H9 (cell line): ENCODE measurements around the gene PUS10. TPM values are rescaled to one million over a fixed set of nuclear protein-coding genes. Genes with fewer than 3 reads are reported as not detected.

Source experiments
- DNase-seq: peaks from one replicate; pipeline ENCODE4 v3.0.0-alpha.2; 2017
- H2AFZ ChIP-seq: one replicate; pipeline ENCODE4 v1.6.1; 2013; ENCODE audit warnings: mild to moderate bottlenecking, low read length, control low read depth, moderate library complexity
- H2AK5ac ChIP-seq: 2 replicates; pipeline ENCODE4 v1.6.1; 2013; ENCODE audit warnings: low read length, control low read depth, mixed read lengths; ENCODE audit not compliant: insufficient read length
- H2BK120ac ChIP-seq: one replicate; pipeline ENCODE4 v1.6.1; 2013; ENCODE audit warnings: low read depth, mild to moderate bottlenecking, low read length, control low read depth, inconsistent platforms; ENCODE audit not compliant: poor library complexity, severe bottlenecking
- H2BK12ac ChIP-seq: 2 replicates; pipeline ENCODE4 v1.6.1; 2013; ENCODE audit warnings: low read length, control low read depth, mixed read lengths, low read depth; ENCODE audit not compliant: insufficient read length
- H2BK15ac ChIP-seq: 2 replicates; pipeline ENCODE4 v1.6.1; 2013; ENCODE audit warnings: low read depth, low read length, control low read depth
- H2BK20ac ChIP-seq: one replicate; pipeline ENCODE4 v1.6.1; 2013; ENCODE audit warnings: low read depth, mild to moderate bottlenecking, low read length, control low read depth, inconsistent platforms; ENCODE audit not compliant: poor library complexity, severe bottlenecking
- H2BK5ac ChIP-seq: 2 replicates; pipeline ENCODE4 v1.6.1; 2013; ENCODE audit warnings: low read length, control low read depth, mixed read lengths; ENCODE audit not compliant: insufficient read length
- H3K14ac ChIP-seq: 2 replicates; pipeline ENCODE4 v1.6.1; 2013; ENCODE audit warnings: low read length, control low read depth; ENCODE audit not compliant: insufficient read depth
- H3K18ac ChIP-seq: 2 replicates; pipeline ENCODE4 v1.6.1; 2013; ENCODE audit warnings: low read depth, mild to moderate bottlenecking, mixed read lengths, low read length, control low read depth; ENCODE audit not compliant: insufficient read length
- H3K23ac ChIP-seq: 2 replicates; pipeline ENCODE4 v1.6.1; 2013; ENCODE audit warnings: low read length, control low read depth, mixed read lengths, low read depth; ENCODE audit not compliant: insufficient read length
- H3K23me2 ChIP-seq: 2 replicates; pipeline ENCODE4 v1.6.1; 2013; ENCODE audit warnings: low read depth, mild to moderate bottlenecking, mixed read lengths, low read length, control low read depth; ENCODE audit not compliant: insufficient read length, poor library complexity, severe bottlenecking
- H3K27ac ChIP-seq: 2 replicates; pipeline ENCODE4 v1.5.1; 2013; ENCODE audit warnings: low read length, control low read depth, mixed read lengths, low read depth; ENCODE audit not compliant: insufficient read length
- H3K27me3 ChIP-seq: 2 replicates; pipeline ENCODE4 v1.6.1; 2013; ENCODE audit warnings: low read length, control low read depth, inconsistent platforms; ENCODE audit not compliant: insufficient read depth
- H3K4ac ChIP-seq: 2 replicates; pipeline ENCODE4 v1.6.1; 2013; ENCODE audit warnings: low read depth, mild to moderate bottlenecking, control low read depth, inconsistent platforms, low read length, moderate library complexity
- H3K4me1 ChIP-seq: 2 replicates; pipeline ENCODE4 v1.6.1; 2013; ENCODE audit warnings: low read length, control low read depth, inconsistent platforms; ENCODE audit not compliant: insufficient read depth
- H3K4me2 ChIP-seq: 2 replicates; pipeline ENCODE4 v1.6.1; 2013; ENCODE audit warnings: low read length, control low read depth, mixed read lengths; ENCODE audit not compliant: insufficient read length, insufficient read depth
- H3K56ac ChIP-seq: 2 replicates; pipeline ENCODE4 v1.6.1; 2013; ENCODE audit warnings: low read depth, mild to moderate bottlenecking, mixed read lengths, low read length, control low read depth; ENCODE audit not compliant: insufficient read length
- H3K79me1 ChIP-seq: 2 replicates; pipeline ENCODE4 v1.6.1; 2013; ENCODE audit warnings: low read depth, mild to moderate bottlenecking, moderate library complexity, low read length, control low read depth, inconsistent platforms; ENCODE audit not compliant: insufficient read depth, poor library complexity, severe bottlenecking
- H3K79me2 ChIP-seq: 2 replicates; pipeline ENCODE4 v1.6.1; 2013; ENCODE audit warnings: low read length, control low read depth, inconsistent platforms; ENCODE audit not compliant: insufficient read depth
- H3K9ac ChIP-seq: 2 replicates; pipeline ENCODE4 v1.6.1; 2013; ENCODE audit warnings: low read length, control low read depth, mixed read lengths; ENCODE audit not compliant: insufficient read length; ENCODE audit errors: extremely low read depth
- H3K9me3 ChIP-seq: one replicate; pipeline ENCODE4 v1.6.1; 2013; ENCODE audit warnings: low read depth, low read length, inconsistent platforms; ENCODE audit not compliant: control insufficient read depth
- H3T11ph ChIP-seq: one replicate; pipeline ENCODE4 v1.6.1; 2013; ENCODE audit warnings: mild to moderate bottlenecking, low read length, control low read depth, inconsistent platforms
- H4K20me1 ChIP-seq: one replicate; pipeline ENCODE4 v1.6.1; 2013; ENCODE audit not compliant: control insufficient read depth, insufficient read length, insufficient read depth
- H4K5ac ChIP-seq: 2 replicates; pipeline ENCODE4 v1.6.1; 2013; ENCODE audit warnings: low read depth, mild to moderate bottlenecking, mixed read lengths, low read length, control low read depth; ENCODE audit not compliant: insufficient read length
- H4K8ac ChIP-seq: replicated peaks from 2 replicates; pipeline ENCODE4 v1.6.1; 2013; ENCODE audit warnings: low read length, control low read depth, mixed read lengths, low read depth; ENCODE audit not compliant: insufficient read length
- H4K91ac ChIP-seq: 2 replicates; pipeline ENCODE4 v1.6.1; 2013; ENCODE audit warnings: low read depth, mild to moderate bottlenecking, moderate library complexity, mixed read lengths, low read length, control low read depth; ENCODE audit not compliant: insufficient read length
- H3K27ac Mint-ChIP-seq, 3 experiments: 2 replicates in 2 of 3; 3 replicates in 1 of 3; pipeline ENCODE4 v1.8.0; 2020 to 2021; ENCODE audit warnings: mixed read lengths in 3 of 3, mild to moderate bottlenecking in 1 of 3, moderate library complexity in 1 of 3
- H3K27me3 Mint-ChIP-seq: 2 replicates; pipeline ENCODE4 v1.8.0; 2021; ENCODE audit warnings: low read depth, mild to moderate bottlenecking, moderate library complexity, mixed read lengths
- H3K36me3 Mint-ChIP-seq, 3 experiments: 2 replicates in 2 of 3; 3 replicates in 1 of 3; pipeline ENCODE4 v1.8.0; 2020 to 2021; ENCODE audit warnings: low read depth in 3 of 3, mixed read lengths in 3 of 3; ENCODE audit not compliant: insufficient read depth in 1 of 3
- H3K4me1 Mint-ChIP-seq, 2 experiments: 2 replicates each; pipeline ENCODE4 v1.8.0; 2020; ENCODE audit warnings: mixed read lengths in 2 of 2
- H3K4me3 Mint-ChIP-seq, 2 experiments: 2 replicates in 1 of 2; 3 replicates in 1 of 2; pipeline ENCODE4 v1.8.0; 2020 to 2021; ENCODE audit warnings: mild to moderate bottlenecking in 2 of 2, mixed read lengths in 2 of 2, moderate library complexity in 1 of 2
- H3K9me3 Mint-ChIP-seq, 2 experiments: 2 replicates in 1 of 2; 3 replicates in 1 of 2; pipeline ENCODE4 v1.8.0; 2020; ENCODE audit warnings: mild to moderate bottlenecking in 2 of 2, mixed read lengths in 2 of 2, moderate library complexity in 1 of 2
- CTCF ChIP-seq: fragments of 200-600 bp; sonication (generic); conservative IDR thresholded peaks from 3 replicates; pipeline ENCODE4 v1.8.0; 2021; ENCODE audit warnings: antibody characterized with exemption, mild to moderate bottlenecking
- WGBS: extraction: QIAGEN DNeasy Blood & Tissue Kit; methylation state at CpG from one replicate; pipeline ENCODE4 v1.1.7; 2013; ENCODE audit warnings: missing lambda C conversion rate, low lambda C conversion rate, mixed read lengths; ENCODE audit not compliant: insufficient read length; ENCODE audit errors: extremely low coverage; 5-methylcytosine and 5-hydroxymethylcytosine counted together
- total RNA-seq: library from RNA; stranded (reverse); gene quantifications from 2 replicates; pipeline ENCODE4 v1.2.1, GENCODE V29; 2021

Gene PUS10
- total RNA-seq, 1 experiment from 2014 or later, result 2.3 TPM

- Histone ChIP-seq H4K5ac (no peak overlapping the region), H3K4ac (no peak overlapping the region), H3K23ac (no peak overlapping the region), H2BK120ac (no peak overlapping the region), H3K27ac (no peak overlapping the region), H3K4me1 (no peaks in the 10 kb centered on the region), H4K8ac (no peak overlapping the region), H3K56ac (no peak overlapping the region), H2BK15ac (no peak overlapping the region), H3K9me3 (no peaks in the 10 kb centered on the region), H3K14ac (no peak overlapping the region), H3K79me2 (no peaks in the 10 kb centered on the region), H4K91ac (no peak overlapping the region), H3T11ph (no peak overlapping the region), H3K4me2 (no peak overlapping the region), H2BK12ac (no peak overlapping the region), H2AFZ (no peak overlapping the region), H3K79me1 (no peaks in the 10 kb centered on the region), H3K9ac (no peak overlapping the region), H2BK5ac (no peak overlapping the region), H3K27me3 (no peaks in the 10 kb centered on the region), H2AK5ac (no peak overlapping the region), H3K23me2 (no peaks in the 10 kb centered on the region), H2BK20ac (no peak overlapping the region), H3K18ac (no peak overlapping the region), H4K20me1 (no peaks in the 10 kb centered on the region)
- Mint-ChIP-seq H3K4me1 (no peaks in the 10 kb centered on the region), H3K27me3 (no peaks in the 10 kb centered on the region), H3K27ac (no peak overlapping the region), H3K4me3 (no peak overlapping the region), H3K36me3 (peaks cover 5 to 11% (median 7%) of the 10 kb centered on the region in 3 experiments; a peak in 6 of 7 replicates), H3K9me3 (peaks cover 11 to 15% of the 10 kb centered on the region in 2 experiments; a peak in 4 of 5 replicates)
- no CpG with 5 or more reads among the region's 2 CpGs for WGBS
- no peak for TF ChIP-seq CTCF
- DNase-seq, result no peak
Measured at GRCh38 chr2:60954139-60954538, 63.9 kb downstream of the PUS10 start.
